GM21390 (cell line): ENCODE data around the gene ZNF469.

Experiments
- ATAC-seq: cut with Tn5 transposase; IDR thresholded peaks from one replicate; pipeline ENCODE4 v1.9.1; 2021; ENCODE audit not compliant: unreplicated experiment

ZNF469 gene

GRCh38 chr16:88423448-88423850 is 40.7 kb downstream of the ZNF469 start:
- no peak for ATAC-seq

DNA sequence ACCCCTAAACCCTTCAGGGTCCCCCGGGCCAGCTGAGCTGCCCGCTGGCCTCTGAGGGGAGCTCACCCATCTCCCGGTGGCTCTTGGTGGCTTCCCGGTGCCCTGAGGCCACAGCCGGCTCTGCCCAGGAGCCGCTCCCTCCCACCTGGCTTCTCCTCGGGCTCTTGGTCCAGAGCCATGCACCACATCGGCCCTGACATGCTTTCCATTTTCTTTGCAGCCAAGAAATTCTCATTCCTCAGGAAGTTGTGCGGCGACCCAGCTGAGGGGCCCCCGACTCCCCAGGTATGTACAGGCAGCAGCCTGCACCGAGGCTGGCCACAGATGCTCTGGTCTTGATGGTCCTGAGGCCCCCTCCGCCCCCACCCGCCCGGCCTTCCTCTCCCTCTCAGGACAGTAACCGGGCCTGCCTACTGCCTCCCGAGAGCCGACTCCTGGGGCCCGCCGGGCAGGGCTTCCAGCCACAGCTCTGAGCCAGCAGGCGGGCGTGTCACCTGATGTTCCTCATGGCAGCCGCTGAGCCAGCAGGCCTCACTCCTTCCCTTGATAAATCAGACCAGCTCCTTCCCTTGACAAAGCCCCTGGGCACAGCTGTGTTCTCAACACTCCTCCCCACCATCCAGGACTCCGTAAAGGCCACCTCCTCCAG is 42.0 kb downstream of the ZNF469 start:
- no peak for ATAC-seq

DNA sequence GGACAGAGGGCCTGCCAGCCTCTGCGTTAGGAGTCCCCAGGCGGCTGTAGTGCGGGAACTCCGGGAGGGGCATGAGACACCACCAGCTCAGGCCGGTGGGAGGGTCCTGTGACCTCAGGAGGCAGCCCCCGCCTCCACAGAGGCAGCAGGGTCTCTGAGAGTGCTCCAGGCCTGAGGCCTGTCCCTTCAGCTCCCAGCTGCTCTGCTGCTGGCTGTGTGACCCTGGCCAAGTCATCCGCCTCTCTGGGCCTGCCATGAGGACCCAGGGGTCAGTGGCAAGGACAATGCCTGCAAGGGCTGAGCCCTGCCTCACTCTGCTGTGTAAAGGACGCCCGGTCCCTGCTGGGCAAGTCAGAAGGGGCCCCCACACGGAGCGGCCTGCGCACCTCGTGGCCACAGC is 43.3 kb downstream of the ZNF469 start:
- ATAC-seq = no peak

DNA sequence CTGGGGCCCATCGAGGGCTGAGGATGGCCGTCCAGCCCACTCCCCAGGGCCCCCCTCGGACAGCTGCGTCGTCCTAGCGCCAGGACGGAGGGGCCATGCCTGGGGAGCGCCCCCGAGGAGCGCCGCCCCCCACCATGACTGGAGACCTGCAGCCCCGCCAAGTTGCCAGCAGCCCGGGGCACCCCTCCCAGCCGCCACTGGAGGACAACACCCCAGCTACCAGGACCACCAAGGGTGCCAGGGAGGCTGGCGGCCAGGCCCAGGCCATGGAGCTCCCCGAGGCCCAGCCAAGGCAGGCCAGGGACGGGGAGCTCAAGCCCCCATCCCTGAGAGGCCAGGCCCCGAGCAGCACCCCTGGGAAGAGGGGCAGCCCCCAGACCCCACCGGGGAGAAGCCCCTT is 44.6 kb downstream of the ZNF469 start:
- ATAC-seq = no peak

DNA sequence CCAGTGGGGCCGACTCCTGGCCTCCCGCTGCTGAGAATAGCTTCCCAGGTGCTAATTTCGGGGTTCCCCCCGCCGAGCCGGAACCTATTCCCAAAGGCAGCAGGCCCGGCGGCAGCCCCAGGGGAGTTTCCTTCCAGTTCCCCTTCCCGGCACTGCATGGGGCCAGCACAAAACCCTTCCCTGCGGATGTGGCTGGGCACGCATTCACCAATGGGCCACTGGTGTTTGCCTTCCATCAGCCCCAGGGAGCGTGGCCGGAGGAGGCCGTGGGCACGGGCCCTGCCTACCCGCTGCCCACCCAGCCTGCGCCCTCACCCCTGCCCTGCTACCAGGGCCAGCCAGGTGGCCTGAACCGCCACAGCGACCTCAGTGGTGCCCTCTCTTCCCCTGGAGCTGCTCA is 45.4 kb downstream of the ZNF469 start:
- ATAC-seq = no peak

DNA sequence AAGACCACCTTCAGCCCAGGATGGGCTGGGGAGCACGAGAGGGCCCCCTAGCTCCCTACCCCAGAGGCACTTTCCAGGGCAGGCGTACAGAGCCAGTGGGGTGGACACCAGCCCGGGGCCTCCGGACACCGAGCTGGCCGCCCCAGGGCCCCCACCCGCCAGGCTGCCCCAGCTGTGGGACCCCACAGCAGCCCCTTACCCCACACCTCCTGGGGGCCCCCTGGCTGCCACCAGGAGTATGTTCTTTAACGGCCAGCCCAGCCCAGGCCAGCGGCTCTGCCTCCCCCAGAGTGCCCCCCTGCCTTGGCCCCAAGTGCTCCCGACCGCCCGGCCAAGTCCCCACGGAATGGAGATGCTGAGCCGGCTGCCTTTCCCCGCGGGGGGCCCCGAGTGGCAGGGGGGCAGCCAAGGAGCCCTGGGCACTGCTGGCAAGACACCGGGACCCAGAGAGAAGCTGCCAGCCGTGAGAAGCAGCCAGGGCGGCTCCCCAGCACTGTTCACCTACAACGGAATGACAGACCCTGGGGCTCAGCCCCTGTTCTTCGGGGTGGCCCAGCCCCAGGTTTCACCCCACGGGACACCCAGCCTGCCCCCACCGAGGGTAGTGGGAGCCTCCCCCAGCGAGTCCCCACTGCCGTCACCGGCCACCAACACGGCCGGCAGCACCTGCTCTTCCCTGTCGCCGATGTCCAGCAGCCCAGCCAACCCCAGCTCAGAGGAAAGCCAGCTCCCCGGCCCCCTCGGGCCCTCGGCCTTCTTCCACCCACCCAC is 46.0 kb downstream of the ZNF469 start:
- ATAC-seq = no peak

DNA sequence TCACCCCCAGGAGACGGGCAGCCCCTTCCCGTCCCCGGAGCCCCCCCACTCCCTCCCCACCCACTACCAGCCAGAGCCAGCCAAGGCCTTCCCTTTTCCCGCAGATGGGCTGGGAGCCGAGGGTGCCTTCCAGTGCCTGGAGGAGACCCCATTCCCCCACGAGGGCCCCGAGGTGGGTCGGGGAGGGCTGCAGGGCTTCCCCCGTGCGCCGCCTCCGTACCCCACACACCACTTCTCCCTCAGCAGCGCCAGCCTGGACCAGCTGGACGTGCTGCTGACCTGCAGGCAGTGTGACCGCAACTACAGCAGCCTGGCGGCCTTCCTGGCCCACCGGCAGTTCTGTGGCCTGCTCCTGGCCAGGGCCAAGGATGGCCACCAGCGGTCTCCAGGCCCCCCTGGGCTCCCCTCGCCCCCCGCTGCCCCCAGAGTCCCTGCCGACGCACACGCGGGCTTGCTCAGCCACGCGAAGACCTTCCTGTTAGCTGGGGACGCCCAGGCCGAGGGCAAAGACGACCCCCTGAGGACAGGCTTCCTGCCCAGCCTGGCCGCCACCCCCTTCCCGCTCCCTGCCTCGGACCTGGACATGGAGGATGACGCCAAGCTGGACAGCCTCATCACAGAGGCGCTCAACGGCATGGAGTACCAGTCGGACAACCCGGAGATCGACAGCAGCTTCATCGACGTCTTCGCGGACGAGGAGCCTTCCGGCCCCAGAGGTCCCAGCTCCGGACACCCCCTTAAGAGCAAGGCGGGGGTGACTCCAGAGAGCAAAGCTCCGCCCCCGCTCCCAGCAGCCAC is 46.8 kb downstream of the ZNF469 start:
- no peak for ATAC-seq

DNA sequence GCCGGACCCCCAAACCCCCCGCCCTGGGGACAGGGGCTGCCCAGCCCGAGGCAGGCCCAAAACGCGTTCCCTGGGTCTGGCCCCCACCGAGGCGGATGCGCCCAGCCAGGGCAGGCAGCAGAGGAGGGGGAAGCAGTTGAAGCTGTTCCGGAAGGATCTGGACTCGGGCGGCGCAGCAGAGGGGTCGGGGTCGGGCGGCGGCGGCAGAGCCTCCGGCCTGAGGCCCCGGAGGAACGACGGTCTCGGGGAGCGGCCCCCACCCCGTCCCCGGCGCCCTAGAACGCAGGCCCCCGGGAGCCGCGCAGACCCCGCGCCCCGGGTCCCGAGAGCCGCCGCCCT is 47.4 kb downstream of the ZNF469 start:
- ATAC-seq = no peak

- no peak for ATAC-seq
Measured at GRCh38 chr16:88430524-88431446, 48.0 kb downstream of the ZNF469 start.

DNA sequence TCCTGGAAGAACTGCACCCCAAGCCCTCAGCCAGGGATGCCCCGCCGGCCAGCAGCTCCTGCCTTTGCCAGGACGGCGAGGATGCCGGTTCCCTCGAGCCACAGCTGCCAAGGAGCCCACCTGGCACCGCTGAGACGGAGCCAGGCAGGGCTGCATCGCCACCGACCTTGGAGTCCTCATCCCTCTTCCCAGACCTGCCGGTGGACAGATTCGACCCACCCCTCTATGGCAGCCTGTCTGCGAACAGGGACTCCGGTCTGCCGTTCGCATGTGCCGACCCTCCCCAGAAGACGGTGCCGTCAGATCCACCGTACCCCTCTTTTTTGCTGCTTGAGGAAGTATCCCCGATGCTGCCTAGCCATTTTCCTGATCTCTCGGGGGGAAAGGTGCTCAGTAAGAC is 48.9 kb downstream of the ZNF469 start:
- no peak for ATAC-seq

DNA sequence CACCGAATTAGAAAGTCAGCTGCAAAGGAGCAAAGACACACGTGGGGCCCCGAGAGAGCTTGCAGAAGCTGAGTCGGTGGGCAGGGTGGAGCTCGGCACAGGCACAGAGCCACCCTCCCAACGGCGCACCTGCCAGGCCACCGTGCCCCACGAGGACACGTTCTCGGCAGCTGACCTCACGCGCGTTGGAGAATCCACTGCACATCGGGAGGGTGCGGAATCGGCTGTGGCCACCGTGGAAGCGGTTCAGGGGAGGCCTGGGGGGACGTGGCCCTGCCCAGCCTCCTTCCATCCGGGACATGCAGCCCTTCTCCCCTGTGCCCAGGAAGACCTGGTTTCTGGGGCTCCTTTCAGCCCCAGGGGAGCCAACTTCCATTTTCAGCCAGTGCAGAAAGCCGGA is 49.4 kb downstream of the ZNF469 start:
- ATAC-seq = no peak
